C1 segment of cervical spinal cord (tissue), 14 donors: ENCODE data around the gene PPP1R11.

Experiments used
- DNase-seq, 14 donors: peaks; one replicate each; lab custom pipeline; 2025; lab: John Stamatoyannopoulos, UW

PPP1R11 gene

GRCh38 chr6:30061858-30062458 is 5.0 kb upstream of the PPP1R11 start:
- DNase-seq: peak in 1 of 14 donors; percentile 55

DNA sequence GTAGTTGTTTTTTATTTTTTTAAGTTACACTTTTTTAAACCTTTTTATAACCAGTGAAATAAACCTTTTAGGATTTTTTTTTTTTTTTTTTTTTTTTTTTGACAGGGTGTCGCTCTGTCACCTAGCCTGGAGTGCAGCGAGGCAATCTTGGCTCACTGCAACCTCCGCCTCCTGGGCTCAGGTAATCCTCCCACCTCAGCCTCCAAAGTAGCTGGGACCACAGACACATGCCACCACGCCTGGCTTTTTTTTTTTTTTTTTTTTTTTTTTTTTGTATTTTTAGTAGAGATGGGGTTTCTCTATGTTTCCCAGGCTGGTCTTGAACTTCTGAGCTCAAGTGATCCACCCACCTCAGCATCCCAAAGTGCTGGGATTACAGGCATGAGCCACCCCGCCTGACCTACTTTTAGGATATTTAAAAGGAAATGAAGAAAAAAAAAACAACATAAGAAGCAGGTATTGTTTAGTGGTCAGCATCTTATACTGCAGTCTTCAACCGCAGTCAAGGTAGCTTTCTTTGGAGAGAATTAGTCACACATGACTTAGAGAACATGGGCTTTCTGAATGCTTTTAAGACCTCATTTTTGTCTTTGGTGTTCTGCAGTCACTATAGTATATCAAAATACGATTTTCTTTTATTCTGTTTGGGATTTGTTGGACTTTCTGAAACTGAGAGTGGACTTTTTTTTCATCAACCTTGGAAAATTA is 4.4 kb upstream of the PPP1R11 start:
- no peak for DNase-seq

DNA sequence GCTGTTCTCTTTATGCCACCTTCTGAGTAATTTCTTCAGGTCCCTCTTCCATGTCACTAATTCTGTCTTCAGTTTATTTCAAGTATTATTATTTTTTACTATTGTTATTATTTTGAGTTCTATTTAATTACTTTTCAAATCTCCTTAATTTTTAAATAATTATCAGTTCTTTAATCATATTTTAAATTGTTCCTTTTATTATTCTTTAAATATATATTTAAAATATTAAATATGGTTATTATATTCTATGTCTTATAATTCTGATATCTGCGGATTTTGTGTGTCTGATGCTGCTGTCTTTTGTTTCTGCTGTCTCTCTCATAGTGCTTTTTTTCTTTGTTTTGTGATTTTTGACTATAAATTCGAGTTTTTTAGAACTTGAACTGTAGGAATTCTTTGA is 3.7 kb upstream of the PPP1R11 start:
- no peak for DNase-seq

DNA sequence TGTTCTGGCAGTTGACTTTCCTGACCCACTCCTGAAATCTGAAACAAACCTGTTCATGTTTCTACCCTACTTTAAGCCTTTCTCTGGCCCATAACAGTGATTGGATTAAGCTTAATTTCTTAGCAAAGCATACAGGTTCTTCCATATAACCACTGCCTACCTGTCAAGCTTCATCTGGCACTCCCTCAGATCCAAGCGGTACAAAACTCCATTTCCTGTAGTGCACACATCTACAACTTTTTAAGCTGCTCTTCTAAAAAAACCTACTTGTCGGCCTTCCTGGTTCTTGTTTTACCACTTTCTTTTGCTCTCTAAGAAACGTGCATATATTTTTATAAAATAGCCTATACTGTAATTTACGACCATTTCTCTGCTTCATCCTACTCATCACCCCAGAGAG is 916 bp upstream of the PPP1R11 start:
- DNase-seq: no peak

DNA sequence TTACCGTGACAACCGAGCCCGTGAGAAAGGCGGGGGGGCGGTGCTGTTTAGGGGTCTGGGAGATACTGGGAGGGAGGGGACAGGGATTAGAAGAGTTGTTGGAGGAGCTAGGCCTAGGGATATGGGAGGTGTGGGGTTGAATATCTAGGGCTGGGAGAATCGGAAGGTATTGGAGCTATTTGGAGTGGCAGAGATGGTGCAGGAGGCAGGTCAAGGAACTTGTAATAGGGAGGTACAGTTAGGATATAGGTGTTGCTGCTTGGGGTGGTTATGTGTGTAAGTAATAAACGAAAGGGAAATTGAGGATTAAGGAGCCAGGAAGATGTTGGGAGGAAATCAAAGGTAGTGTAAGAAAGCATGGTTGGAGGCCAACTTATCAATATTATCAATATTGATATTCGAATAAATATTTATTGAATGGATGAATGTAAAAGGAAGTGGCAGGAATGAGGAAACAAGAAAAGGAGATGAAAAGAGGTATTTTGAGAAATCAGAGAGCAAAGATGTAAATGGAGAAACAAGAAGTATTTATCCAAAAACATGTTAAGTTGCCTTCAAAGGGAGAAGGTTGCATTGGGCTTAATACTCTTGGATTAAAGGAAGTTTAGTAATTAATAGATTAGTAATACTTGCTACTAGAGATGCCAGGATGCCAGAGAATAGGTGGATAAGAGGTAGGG is 602 bp downstream of the PPP1R11 start:
- no peak for DNase-seq

DNA sequence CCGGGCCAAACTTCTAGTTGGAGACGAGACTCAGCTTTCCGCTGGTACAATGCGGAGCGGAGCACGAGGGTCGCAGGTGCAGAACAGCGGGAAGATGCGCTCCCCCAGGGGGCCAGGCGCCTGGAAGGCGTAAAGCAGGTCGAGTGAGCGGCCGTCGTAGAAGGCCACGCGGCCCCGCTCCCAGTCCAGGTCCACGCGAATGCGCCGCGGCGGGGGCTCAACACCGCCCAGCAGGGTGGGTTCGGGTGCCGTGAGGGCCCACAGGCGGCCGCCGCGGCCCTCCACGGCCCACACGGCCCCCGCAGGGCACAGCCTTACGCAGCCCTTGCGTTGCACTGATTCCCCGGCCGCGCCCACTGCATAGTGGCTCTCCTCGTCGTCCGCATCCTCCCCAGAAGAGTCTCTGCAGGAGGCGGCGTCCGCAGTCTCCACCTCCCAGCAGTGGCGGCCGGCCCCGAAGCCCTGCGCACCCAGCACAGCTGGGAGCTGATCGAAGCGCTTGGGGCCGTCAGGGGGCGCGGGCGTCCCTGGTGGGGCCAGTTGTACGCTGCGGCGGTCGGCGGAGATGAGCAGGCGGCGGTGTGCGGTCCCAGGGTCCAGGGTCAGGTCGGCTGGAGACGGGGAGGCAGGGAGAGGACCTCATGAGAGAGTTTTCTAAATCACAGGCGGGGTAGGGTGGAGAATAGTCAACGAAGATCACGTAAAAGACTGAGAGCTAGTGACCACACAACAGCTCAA is 4.3 kb downstream of the PPP1R11 start:
- no peak for DNase-seq

DNA sequence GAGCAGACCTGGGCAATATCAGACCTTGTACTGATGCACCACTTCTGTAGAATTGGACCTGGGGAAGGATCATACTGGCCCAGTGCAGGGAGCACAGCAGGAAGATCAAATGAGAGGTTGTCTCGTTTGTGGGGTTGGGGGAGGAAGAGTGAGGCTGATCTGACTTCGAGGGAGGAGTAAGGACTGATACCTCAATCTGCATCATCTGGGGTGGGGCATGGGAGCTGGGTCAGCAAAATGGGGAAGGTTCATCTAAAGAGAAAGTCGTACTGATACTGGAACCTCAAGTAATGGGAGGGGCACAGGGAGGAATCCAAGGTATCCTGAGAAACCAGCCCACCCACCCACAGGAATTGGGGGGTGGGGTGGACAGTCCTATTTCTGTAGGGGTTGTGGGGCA is 4.9 kb downstream of the PPP1R11 start:
- no peak for DNase-seq

GRCh38 chr6:30073489-30074235 is 6.7 kb downstream of the PPP1R11 start:
- DNase-seq: no peak

DNA sequence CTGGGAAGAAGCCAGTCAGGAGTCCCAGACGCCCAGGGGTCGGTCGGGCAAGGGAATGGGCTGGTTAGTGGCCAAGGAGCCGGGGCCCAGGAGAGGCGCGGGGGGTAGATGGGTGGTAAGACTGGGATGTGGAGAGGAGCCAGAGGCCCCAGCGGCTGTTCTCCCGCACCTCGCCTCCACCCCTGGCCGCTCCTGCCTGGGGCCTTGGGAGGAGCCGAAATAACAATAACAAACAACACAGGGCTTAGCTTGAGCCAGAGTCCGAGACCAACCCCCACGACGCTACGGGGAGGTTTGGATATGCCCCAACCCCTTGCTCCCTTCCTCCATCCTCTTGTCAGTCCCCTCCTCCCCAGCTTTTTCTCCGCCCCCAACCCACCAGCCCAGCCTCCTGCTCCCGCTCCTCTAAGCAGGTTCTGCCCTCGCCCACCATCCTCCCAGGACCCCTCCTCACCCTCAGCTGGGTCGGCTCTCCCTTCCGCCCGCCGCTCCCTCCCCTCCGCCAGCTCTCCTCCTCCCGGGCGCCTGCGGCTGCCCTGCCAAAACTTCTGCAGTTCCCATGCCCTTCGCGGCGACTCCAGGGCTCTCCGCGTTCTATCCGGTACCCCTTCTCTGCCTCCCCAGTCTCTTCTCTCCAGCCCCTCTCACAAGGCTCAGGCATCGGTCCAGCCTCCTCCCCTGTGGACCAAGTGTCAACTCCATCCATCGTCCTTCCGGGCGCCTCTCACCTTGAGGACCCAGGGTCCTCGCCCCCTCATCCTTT is 7.5 kb downstream of the PPP1R11 start:
- DNase-seq: no peak

DNA sequence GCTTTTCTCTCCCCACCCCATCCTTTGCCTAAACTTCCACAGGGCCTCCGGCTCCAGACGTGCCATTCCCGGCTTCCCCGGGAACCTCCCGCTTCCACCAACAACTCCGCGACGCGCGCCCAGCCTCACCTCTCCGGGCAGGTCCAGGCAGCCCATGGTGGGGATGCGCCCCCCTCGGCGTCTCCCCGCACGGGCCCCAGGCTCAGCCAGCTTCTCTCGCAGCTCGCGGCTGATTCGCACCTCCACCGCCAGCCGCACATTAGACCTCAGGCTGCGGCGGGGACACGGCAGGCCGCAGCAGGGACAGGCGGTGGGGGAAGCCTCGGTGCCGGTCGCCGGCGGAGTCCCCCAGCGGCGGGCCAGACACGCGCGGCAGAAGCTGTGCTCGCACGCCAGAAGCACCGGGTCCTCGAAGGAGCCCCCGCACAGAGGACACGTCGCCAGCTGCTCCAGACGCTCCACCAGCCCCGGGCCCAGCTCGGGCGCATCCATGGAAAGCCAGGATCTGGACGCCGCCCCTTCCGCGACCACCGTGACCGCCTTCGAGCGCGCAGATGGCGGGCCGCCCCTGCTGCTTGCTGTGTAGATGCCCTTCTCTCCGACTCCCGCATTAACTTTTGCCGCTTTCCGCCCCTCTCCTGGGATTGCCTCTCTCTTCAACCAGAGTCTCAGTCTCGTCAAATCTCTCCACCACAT is 8.2 kb downstream of the PPP1R11 start, which contains the start of gene RNF39:
Gene RNF39, minus strand, starts transcription at position 676 of the 696 bp plus-strand sequence. Its CDS starts 184 bp downstream, at position 492.
- DNase-seq: no peak

DNA sequence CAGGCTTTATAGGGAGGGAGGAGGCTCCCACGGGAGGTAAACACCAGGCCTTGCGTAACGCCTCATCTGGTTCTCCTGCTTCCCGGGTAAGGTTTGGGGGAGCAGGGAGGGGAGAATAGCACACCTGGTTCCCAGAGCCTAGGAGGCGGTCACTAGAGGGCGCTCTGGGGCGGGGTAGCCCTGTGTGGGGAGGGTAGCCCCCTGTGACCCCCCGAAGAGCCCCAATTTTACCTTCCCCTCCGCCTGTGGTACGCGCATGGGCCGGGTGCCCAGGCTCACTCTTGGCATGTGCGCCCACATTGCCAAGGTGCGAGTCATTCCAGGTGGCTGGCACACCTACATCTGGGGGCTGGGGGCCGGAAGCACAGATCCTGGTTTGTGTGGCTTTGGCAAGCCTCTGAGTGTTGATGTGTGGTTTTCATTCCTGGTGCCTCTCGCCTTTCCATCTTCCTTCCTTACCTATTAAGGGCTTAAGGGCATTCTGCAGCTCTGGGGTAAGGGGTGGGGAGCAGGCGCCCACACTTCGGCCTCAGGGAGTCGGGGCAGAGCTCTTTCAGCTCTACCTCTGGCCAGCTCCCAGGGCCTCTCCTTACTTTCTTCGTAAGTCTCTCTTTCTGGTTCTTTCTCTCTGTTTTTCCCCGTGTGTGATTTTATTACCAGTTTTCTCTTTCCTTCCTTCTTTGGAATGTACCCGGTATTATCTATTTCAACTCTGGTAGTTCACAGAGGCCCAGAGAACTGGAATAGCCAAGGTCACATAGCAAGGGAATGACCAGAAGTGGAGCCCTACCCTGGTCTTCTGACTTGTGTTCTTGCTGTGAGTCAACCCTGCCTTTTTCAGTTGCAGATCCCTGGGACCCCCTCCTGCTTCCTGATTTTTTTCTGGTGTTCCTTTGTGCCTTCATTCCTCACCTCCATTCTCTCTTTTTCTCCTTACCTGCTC is 9.1 kb downstream of the PPP1R11 start:
- no peak for DNase-seq

GRCh38 chr6:30077218-30077617 is 10.2 kb downstream of the PPP1R11 start:
- no peak for DNase-seq

DNA sequence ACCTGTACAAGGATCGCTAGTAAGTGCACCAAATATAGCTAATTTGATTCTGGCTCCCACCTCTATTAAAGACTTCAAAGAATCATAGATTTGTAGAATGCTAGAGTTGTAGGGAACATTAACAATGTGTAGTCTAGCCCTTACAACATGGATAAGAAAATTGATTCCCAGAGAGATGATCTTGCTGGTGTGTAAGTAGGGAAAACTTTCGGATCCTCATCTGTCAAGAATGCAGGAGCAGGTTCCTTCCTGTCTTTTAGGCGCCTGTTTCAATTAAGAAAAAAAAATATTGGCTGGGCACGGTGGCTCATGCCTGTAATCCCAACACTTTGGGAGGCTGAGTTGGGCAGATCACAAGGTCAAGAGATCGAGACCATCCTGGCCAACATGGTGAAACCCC is 20.9 kb downstream of the PPP1R11 start:
- DNase-seq: no peak

DNA sequence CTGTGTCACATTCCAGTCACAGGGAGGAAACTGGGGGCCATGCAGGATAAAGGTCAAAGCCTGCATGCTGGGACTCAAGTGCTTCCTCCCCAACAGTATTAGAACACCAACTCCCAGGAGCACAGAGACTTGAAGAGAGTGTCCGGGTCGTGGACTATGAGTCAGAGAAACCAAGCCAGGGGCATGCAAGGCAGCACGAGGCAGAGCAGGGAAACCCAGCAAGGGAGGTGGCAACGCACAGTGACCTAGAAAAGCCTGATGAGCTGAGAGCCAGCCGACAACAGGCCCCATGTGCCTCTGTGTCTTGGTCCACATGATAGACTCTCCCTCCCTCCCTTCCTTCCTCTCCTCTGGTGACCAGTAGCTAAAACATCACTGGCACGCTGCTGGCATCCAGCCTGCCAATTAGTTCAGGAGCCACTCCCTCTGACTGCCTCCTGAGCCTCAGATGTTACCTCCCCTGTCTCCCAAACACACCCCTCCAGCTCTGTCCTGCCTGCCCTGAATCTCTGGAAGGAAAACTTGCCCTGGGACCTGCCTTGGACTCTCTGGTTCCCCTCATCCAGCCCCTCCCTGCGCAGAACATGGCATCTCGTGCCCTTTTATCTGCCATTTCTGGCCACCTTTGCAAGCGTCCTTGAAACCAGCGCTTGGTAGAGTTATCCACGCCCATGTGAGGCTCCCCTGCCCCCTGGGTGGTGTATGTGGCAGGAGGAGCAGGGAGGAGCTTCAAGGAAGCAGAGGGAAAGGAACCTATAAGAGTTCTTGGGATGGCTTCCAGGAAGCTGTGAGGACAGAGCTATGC is 24.8 kb downstream of the PPP1R11 start:
- DNase-seq: no peak

GRCh38 chr6:30092852-30093543 is 26.0 kb downstream of the PPP1R11 start:
- DNase-seq: no peak

- no peak for DNase-seq
Observed at GRCh38 chr6:30093951-30094661, 27.1 kb downstream of the PPP1R11 start.

GRCh38 chr6:30096829-30097228 is 29.8 kb downstream of the PPP1R11 start:
- no peak for DNase-seq
